GM19324 (cell line): ENCODE data around the gene VTI1A.
"Not testable (repeated sequence)": the region's sequence is repeated elsewhere in the genome, so short reads cannot be mapped to it uniquely, and the experiment has no call there.

ENCODE experiments used
- ATAC-seq: cut with Tn5 transposase; IDR thresholded peaks from one replicate; pipeline ENCODE4 v1.9.1; 2021; ENCODE audit warnings: mild to moderate bottlenecking, moderate library complexity; ENCODE audit not compliant: unreplicated experiment, low FRiP score

VTI1A gene

GRCh38 chr10:112536663-112537062, 89.6 kb downstream of the VTI1A start:
- no peak for ATAC-seq

- no peak for ATAC-seq
Observed at GRCh38 chr10:112538168-112538567, 91.2 kb downstream of the VTI1A start.

GRCh38 chr10:112539340-112539739, 92.3 kb downstream of the VTI1A start:
- no peak for ATAC-seq

GRCh38 chr10:112542823-112543222, 95.8 kb downstream of the VTI1A start:
- ATAC-seq, result not testable (repeated sequence)

GRCh38 chr10:112546474-112546873, 99.5 kb downstream of the VTI1A start:
- ATAC-seq, result no peak

- ATAC-seq, result no peak
Observed at GRCh38 chr10:112548535-112549276, 101.7 kb downstream of the VTI1A start.

- no peak for ATAC-seq
Observed at GRCh38 chr10:112552593-112553110, 105.6 kb downstream of the VTI1A start.

GRCh38 chr10:112553315-112553714, 106.3 kb downstream of the VTI1A start:
- ATAC-seq, result no peak

GRCh38 chr10:112554263-112554662, 107.2 kb downstream of the VTI1A start:
- no peak for ATAC-seq

GRCh38 chr10:112557197-112557596, 110.2 kb downstream of the VTI1A start:
- no peak for ATAC-seq

- ATAC-seq, result no peak
Observed at GRCh38 chr10:112558476-112559142, 111.6 kb downstream of the VTI1A start.

- no peak for ATAC-seq
Observed at GRCh38 chr10:112559349-112559748, 112.3 kb downstream of the VTI1A start.

GRCh38 chr10:112562122-112562521, 115.1 kb downstream of the VTI1A start:
- ATAC-seq, result no peak

- ATAC-seq, result no peak
Observed at GRCh38 chr10:112562809-112563663, 116.0 kb downstream of the VTI1A start.

- ATAC-seq, result no peak
Observed at GRCh38 chr10:112564337-112564736, 117.3 kb downstream of the VTI1A start.

- no peak for ATAC-seq
Observed at GRCh38 chr10:112565434-112566053, 118.5 kb downstream of the VTI1A start.

- no peak for ATAC-seq
Observed at GRCh38 chr10:112570585-112570984, 123.6 kb downstream of the VTI1A start.

- ATAC-seq, result no peak
Observed at GRCh38 chr10:112579578-112579977, 132.6 kb downstream of the VTI1A start.

GRCh38 chr10:112580267-112580666, 133.3 kb downstream of the VTI1A start:
- no peak for ATAC-seq

- no peak for ATAC-seq
Observed at GRCh38 chr10:112581921-112582320, 134.9 kb downstream of the VTI1A start.
